NCI-H2227 (cell line): ENCODE results near the gene PSMC3IP.
A peak's percentile ranks its signal among the peaks of the same experiment; 100 is the strongest.
"Not testable (repeated sequence)": the region's sequence is repeated elsewhere in the genome, so short reads cannot be mapped to it uniquely, and the experiment has no call there.

Experiments
- DNase-seq: peaks from one replicate; lab custom pipeline; 2025; ENCODE audit not compliant: unreplicated experiment; lab: John Stamatoyannopoulos, UW

PSMC3IP gene

GRCh38 chr17:42562388-42563142 is 15.0 kb downstream of the PSMC3IP start:
- DNase-seq = no peak

GRCh38 chr17:42561897-42562387 is 15.6 kb downstream of the PSMC3IP start, which contains the start of gene COASY:
Gene COASY, plus strand, starts transcription at chr17:42562148. Its CDS starts 475 bp downstream, at chr17:42562623.
- DNase-seq = peak; percentile 99

- no peak for DNase-seq
Observed at GRCh38 chr17:42560246-42560645, 17.3 kb downstream of the PSMC3IP start.

DNA sequence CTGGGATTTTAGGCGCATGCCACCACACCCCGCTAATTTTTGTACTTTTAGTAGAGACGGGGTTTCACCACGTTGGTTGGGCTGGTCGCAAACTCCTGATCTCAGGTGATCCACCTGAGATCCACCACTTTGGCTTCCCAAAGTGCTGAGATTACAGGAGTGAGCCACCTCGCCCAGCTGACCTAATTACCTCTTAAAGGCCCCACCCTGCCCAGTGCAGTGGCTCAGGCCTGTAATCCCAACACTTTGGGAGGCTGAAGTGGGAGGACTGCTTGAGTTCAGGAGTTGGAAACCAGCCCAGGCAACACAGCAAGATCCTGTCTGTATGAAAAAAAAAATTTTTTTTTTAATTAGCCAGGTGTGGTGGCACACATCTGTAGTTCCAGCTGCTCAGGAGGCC is 18.5 kb downstream of the PSMC3IP start:
- no peak for DNase-seq

- DNase-seq = peak; percentile 32
Observed at GRCh38 chr17:42555961-42556617, 21.4 kb downstream of the PSMC3IP start.

- DNase-seq = no peak
Observed at GRCh38 chr17:42555122-42555622, 22.4 kb downstream of the PSMC3IP start.

DNA sequence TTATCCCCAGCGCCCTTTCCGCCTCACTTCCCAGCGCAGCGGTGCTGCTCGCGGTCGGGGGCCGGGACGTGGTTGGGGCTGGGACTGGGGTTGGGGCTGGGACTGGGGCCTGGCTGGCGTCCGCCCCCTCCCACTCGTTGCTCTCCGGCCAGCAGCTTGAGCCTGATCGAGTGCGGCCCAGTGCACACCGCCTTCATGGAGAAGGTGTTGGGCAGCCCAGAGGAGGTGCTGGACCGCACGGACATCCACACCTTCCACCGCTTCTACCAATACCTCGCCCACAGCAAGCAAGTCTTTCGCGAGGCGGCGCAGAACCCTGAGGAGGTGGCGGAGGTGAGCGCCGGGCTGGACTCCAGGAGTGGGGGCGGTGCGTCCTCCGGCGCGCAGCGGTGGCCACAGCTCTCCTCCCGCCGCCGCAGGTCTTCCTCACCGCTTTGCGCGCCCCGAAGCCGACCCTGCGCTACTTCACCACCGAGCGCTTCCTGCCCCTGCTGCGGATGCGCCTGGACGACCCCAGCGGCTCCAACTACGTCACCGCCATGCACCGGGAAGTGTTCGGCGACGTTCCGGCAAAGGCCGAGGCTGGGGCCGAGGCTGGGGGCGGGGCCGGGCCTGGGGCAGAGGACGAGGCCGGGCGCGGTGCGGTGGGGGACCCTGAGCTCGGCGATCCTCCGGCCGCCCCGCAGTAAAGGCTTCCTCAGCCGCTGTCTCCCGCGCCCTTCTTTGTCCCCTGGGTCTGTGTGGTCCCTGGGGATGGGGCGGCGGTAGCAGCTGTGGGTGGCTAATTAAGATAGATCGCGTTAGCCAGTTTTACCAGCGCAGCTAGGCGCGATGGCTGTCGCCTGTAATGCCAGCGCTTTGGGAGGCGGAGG is 23.0 kb downstream of the PSMC3IP start:
- DNase-seq = peak; percentile 94

DNA sequence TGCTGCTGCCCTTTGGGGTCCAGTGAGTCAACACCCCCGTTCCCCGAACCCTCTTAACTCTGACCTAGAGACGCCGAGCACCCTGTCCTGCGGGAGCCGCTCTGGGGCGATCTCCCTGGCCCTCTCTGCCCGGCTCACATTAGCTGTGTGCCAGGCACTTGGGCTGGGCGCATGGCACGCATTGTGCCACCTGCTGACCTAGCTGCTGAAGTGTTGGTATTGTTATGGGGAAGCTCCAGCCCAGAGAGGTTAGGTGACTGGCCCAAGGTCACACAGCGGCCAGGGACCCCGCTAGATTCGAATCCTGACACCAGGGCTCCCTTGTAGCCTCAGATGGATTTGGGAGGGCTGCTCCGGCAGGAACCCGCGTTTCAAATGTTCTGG is 23.7 kb downstream of the PSMC3IP start:
- no peak for DNase-seq

- peak; percentile 59 for DNase-seq
Observed at GRCh38 chr17:42553161-42553818, 24.2 kb downstream of the PSMC3IP start.

GRCh38 chr17:42552736-42553135 is 24.8 kb downstream of the PSMC3IP start, which contains the start of gene HSD17B1:
Gene HSD17B1, plus strand, starts transcription at chr17:42552923. Its CDS starts 11 bp downstream, at chr17:42552934.
- DNase-seq = not testable (repeated sequence)

DNA sequence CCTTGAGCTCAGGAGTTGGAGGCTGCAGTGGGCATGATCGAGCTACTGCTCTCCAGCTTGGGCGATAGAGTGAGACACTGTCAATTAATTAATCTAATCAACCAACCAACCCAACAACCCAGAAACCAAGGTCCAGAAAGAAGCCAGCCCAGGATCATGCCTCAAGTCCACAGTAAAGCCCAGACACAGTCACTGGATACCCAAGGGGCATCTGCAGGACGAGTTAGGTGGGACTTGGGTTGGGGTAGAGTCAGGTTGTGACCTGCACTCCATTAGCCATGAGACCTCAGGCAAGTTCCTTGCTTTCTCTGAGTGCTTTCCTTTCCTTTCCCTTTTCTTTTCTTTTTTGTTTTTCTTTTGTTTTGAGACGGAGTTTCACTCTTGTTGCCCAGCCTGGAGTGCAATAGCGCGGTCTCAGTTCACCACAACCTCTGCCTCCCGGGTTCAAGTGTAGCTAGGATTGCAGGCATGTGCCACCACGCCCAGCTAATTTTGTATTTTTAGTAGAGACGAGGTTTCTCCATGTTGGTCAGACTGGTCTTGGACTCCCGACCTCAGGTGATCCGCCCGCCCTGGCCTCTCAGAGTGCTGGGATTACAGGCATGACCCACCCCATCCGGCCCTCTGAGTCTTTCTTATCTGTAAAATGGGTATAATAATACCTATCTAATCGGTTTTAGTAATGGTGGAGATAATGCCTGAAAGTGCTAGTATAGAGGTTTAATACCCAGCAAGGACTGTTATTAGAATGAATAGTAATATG is 28.4 kb downstream of the PSMC3IP start:
- no peak for DNase-seq

GRCh38 chr17:42548070-42548837 is 29.3 kb downstream of the PSMC3IP start:
- DNase-seq = no peak

DNA sequence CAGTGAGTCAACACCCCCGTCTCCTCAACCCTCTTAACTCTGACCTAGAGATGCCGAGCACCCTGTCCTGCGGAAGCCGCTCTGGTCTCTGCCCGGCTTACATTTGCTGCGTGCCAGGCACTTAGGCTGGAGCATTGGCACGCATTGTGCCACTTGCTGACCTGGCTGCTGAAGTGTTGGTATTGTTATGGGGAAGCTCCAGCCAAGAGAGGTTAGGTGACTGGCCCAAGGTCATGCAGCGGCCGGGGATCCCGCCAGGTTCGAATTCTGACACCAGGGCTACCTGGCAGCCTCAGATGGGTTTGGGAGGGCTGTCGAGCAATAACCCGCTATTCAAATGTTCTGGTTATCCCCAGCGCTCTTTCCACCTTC is 29.8 kb downstream of the PSMC3IP start:
- no peak for DNase-seq

DNA sequence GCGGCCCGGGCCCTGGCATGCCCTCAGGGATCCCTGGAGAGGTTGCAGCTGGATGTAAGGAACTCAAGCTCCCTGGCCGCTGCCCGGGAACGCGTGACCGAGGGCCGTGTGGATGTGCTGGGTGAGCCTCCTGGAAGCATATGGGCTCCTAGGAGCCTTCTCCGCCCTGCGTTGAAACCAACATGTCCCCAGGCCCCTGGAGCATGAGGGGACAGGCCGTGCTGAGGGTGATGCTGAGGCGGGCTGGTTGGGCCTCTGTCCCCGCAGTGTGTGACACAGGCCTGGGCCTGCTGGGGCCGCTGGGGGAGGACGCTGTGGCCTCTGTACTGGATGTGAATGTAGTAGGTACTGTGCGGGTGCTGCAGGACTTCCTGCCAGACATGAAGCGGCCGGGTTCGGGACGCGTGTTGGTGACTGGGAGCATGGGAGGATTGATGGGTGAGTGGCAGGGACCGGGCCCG is 30.5 kb downstream of the PSMC3IP start:
- DNase-seq = no peak

- DNase-seq = not testable (repeated sequence)
Observed at GRCh38 chr17:42545755-42546505, 31.6 kb downstream of the PSMC3IP start.

DNA sequence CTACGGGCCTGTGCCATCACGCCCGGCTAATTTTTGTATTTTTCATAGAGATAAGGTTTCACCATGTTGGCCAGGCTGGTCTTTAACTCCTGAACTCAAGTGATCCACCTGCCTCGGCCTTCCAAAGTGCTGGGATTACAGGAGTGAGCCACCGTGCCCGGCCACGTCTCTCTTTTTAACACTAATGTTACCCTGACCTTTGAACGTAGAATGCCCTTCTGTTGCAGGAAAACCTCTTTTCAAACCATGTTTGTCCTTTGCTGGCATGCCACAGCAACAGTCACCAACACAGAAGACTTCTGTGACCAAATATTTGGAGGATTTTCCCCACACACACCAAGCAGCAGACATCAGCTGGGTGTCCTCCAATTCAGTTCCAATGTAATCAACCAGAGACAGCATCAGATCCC is 32.6 kb downstream of the PSMC3IP start:
- DNase-seq = no peak

- no peak for DNase-seq
Observed at GRCh38 chr17:42543190-42544079, 34.1 kb downstream of the PSMC3IP start.
